HAP-1 (cell line): ENCODE measurements around the gene MMRN1.

Experiments used
- DNase-seq, 2 experiments: peaks; one replicate each; pipeline ENCODE4 v3.0.0-alpha.2; 2016 to 2020; ENCODE audit warnings: low spot score in 2 of 2
- H3K27me3 ChIP-seq: fragments of 250-450 bp; sonication (Bioruptor Pico); 2 replicates; pipeline ENCODE4 v1.5.1; 2020; ENCODE audit warnings: low read depth, mild to moderate bottlenecking, moderate library complexity
- H3K36me3 ChIP-seq: fragments of 250-450 bp; sonication (Bioruptor Pico); replicated peaks from 2 replicates; pipeline ENCODE4 v1.5.1; 2020; ENCODE audit warnings: mild to moderate bottlenecking
- H3K4me1 ChIP-seq: fragments of 250-450 bp; sonication (Bioruptor Pico); 2 replicates; pipeline ENCODE4 v1.5.1; 2020; ENCODE audit warnings: mild to moderate bottlenecking
- H3K4me3 ChIP-seq: fragments of 250-450 bp; sonication (Bioruptor Pico); 2 replicates; pipeline ENCODE4 v1.5.1; 2020; ENCODE audit warnings: mild to moderate bottlenecking, moderate library complexity
- H3K9me3 ChIP-seq: fragments of 250-450 bp; sonication (Bioruptor Pico); 2 replicates; pipeline ENCODE4 v1.5.1; 2020; ENCODE audit warnings: mild to moderate bottlenecking, moderate library complexity
- in situ Hi-C: fragments of 300-500 bp; cut with MboI; formaldehyde crosslinking; loops from 3 replicates; pipeline ENCODE4 v1.14.3; 2020; ENCODE audit warnings: low sequenced_read_pairs, inconsistent platforms, mixed read lengths

The MMRN1 gene

DNA sequence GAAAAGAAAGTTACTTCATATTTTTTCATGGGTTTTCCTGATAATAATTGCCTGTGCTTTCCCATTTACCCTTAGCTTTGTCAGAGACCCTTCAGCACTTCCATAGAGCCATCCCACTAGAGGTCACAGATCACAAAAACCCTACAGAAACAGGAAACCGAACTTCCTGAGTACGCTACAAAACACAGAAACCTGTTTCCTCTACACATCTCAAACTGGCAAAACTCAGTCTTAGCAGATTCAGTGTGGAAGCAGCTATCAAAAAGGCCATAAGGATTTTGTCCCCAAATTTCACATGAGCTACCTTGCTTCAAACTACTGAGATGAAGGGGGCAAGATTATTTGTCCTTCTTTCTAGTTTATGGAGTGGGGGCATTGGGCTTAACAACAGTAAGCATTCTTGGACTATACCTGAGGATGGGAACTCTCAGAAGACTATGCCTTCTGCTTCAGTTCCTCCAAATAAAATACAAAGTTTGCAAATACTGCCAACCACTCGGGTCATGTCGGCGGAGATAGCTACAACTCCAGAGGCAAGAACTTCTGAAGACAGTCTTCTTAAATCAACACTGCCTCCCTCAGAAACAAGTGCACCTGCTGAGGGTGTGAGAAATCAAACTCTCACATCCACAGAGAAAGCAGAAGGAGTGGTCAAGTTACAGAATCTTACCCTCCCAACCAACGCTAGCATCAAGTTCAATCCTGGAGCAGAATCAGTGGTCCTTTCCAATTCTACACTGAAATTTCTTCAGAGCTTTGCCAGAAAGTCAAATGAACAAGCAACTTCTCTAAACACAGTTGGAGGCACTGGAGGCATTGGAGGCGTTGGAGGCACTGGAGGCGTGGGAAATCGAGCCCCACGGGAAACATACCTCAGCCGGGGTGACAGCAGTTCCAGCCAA lies at the start of gene MMRN1:
Gene MMRN1 (plus strand): TSS at position 206 of the 902 bp plus-strand sequence. CDS start 118 bp downstream, at position 324.
- no peaks in the 10 kb centered on the region for H3K27me3 ChIP-seq
- H3K4me3 ChIP-seq, result no peak within 1 kb of the TSS
- peaks cover 3% of the 10 kb centered on the region for H3K4me1 ChIP-seq
- H3K9me3 ChIP-seq, result no peaks in the 10 kb centered on the region
- in situ Hi-C loops, result loop anchor here (25.0 kb wide), 1 partner anchor 408 kb away; no protein-coding TSS in a partner anchor
- DNase-seq, result no peak
- H3K36me3 ChIP-seq, result no peaks in the 10 kb centered on the region

DNA sequence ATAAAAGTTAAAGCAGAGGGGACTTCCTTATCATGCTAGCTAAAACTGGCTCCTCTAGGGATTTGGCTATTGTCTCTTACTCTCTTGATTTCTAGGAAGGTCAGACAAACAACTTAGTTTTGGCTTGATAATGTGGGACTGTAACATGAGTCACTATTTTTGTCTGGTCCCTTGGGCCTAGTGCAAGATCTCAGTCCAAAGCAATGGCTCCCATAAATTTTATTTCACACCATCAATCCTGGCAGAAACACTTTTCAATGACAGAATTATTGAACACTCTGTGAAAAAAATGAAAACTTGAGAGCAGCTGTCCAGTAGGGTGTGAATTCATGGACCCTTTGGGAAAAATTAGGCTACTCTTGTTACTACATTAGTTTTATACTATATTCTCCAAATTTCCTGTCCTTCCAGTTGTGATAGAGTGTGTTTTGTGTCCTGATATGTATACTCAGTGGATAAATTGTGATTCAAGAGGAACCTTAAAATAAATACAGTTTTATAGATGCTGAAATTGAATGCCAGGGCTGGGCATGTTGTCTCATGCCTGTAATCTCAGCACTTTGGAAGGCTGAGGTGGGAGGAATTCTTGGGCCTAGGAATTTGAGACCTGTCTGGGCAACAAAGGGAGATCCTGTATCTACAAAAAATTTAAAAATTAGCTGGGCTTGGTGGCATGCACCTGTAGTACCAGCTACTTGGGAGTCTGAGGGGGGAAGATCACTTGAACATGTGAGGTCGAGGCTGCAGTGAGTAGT lies 46.9 kb upstream of the MMRN1 start:
- in situ Hi-C loops, result no loop called here

DNA sequence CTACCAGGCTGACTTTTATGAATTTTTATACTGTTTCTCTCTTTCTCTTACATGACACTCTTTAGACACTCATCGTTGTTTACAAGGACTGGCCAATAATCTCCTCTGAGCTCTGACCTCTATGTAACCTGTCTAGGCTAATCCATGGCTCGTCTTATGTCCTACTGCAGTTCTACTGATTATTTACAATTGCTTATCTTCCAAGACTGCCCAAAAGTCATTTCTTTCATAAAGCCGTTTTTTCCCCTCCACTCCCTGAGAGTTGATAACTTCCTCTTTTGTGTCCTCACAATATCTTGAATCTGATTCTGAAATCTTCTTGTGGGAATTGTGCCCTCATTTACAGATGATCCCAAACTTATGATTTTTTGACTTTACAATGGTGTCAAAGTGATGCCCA lies 39.4 kb upstream of the MMRN1 start:
- no peak for DNase-seq
- Histone ChIP-seq H3K36me3 (no peaks in the 10 kb centered on the region), H3K27me3 (no peaks in the 10 kb centered on the region), H3K4me3 (no peak overlapping the region), H3K4me1 (no peaks in the 10 kb centered on the region), H3K9me3 (no peaks in the 10 kb centered on the region)
- in situ Hi-C loops, result no loop called here

More for the DNA sequence above, 46.9 kb upstream of the MMRN1 start:
- no peaks in the 10 kb centered on the region for H3K36me3 ChIP-seq
- no peaks in the 10 kb centered on the region for H3K4me1 ChIP-seq
- no peaks in the 10 kb centered on the region for H3K27me3 ChIP-seq
- DNase-seq, result no peak
- no peak overlapping the region for H3K4me3 ChIP-seq
- H3K9me3 ChIP-seq, result no peaks in the 10 kb centered on the region

DNA sequence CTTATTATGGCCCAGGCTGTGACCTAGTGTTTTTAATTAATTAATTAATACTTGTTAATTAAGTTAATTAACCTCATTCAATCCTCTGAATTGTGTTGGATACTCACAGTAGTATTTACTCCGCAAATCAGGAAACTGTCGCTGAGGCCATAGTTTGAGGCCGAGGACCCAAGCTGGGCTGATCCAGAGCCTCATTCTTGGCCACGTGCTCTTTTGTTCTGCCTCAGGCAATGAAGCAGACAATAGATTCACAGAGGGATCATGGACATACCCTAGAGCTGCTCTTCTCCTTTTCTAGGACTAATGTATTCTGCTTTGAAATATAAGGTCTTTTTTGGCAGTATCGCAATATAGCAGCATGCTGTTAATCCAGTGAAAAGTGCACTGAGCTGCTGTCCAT lies 33.7 kb upstream of the MMRN1 start:
- no peak for DNase-seq
- in situ Hi-C loops, result no loop called here
- Histone ChIP-seq H3K36me3 (no peaks in the 10 kb centered on the region), H3K27me3 (no peaks in the 10 kb centered on the region), H3K4me1 (no peaks in the 10 kb centered on the region), H3K4me3 (no peak overlapping the region), H3K9me3 (no peaks in the 10 kb centered on the region)

GRCh38 chr4:89863533-89863932 lies 31.1 kb upstream of the MMRN1 start:
- in situ Hi-C loops, result no loop called here
- H3K4me1 ChIP-seq, result no peaks in the 10 kb centered on the region
- H3K9me3 ChIP-seq, result no peaks in the 10 kb centered on the region
- H3K4me3 ChIP-seq, result no peak overlapping the region
- H3K36me3 ChIP-seq, result no peaks in the 10 kb centered on the region
- no peak for DNase-seq
- no peaks in the 10 kb centered on the region for H3K27me3 ChIP-seq

GRCh38 chr4:89868276-89868675 lies 26.4 kb upstream of the MMRN1 start:
- no peak for DNase-seq
- H3K4me1 ChIP-seq, result no peaks in the 10 kb centered on the region
- no peak overlapping the region for H3K4me3 ChIP-seq
- H3K36me3 ChIP-seq, result no peaks in the 10 kb centered on the region
- H3K9me3 ChIP-seq, result no peaks in the 10 kb centered on the region
- H3K27me3 ChIP-seq, result no peaks in the 10 kb centered on the region
- in situ Hi-C loops, result no loop called here

DNA sequence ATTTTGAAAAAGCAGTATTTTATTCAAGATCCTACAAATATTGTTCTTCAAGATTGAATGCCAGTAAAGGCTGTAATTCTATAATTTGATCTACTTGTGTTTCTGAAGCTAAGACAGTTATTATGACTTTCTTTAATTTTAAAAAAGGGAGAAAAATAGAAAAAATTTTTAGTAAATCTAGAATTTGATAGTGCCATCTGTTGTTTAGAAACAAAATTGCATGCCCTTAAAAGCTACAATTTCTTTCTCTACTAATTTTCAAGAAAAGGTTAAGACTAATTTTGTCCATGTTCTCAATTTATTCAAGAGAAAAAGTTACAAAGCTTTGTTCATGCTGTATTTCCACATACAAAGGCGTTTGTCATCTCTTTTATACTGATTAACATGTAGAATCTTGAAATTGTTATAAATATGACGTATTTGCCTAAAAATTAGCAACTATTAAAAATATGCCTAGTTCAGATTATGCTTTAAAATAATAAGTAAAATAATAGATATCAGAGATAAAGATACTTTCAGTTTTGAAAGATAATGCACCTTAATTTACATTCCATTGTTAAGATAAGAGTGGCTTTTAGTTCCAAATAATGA lies 25.6 kb upstream of the MMRN1 start:
- no peak overlapping the region for H3K4me3 ChIP-seq
- H3K27me3 ChIP-seq, result no peaks in the 10 kb centered on the region
- H3K36me3 ChIP-seq, result no peaks in the 10 kb centered on the region
- H3K4me1 ChIP-seq, result no peaks in the 10 kb centered on the region
- H3K9me3 ChIP-seq, result no peaks in the 10 kb centered on the region
- in situ Hi-C loops, result no loop called here
- peak in 1 of 2 experiments; percentile 24 for DNase-seq

- Histone ChIP-seq H3K27me3 (no peaks in the 10 kb centered on the region), H3K4me3 (no peak overlapping the region), H3K4me1 (no peaks in the 10 kb centered on the region), H3K9me3 (no peaks in the 10 kb centered on the region), H3K36me3 (no peaks in the 10 kb centered on the region)
- in situ Hi-C loops, result no loop called here
- no peak for DNase-seq
Observed at GRCh38 chr4:89871211-89871610, 23.4 kb upstream of the MMRN1 start.

DNA sequence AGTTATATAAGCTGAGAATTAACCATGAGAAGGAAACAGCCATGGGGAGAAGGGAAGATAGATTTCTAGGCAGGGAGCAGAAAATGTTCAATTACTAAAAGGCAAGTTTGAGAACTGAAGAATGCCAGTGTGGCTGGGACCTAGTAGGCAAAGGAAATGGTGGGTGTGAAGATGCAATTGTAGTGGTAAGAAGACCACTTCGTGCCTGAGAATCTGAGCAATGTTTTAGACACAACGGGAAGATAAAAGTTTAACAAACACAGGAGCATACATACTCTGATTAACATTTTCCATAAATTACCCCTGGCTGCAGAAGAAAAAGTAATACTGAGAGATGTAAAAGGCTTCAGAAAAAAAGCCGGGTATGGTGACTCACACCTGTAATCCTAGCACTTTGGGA lies 18.1 kb upstream of the MMRN1 start:
- in situ Hi-C loops, result loop anchor here (25.0 kb wide), 1 partner anchor 389 kb away; no protein-coding TSS in a partner anchor

DNA sequence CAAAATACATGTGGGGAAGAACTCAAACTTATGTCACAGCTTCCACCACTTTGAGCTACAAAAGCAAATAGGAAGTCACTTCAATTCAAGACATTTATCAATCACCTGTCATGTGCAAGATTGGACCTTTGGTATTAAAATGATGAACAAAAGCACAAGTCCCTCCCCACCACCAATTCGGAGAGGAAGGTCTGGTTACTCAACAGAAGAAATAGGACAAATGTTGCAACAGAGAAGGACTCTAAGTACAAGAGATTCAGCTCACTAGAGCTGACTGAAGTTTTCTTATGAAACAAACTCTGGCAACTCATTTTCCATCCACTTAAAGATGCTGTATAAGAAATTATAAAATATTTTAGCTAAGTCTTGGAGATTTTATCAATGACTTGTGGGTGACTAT lies 16.0 kb upstream of the MMRN1 start:
- no peak for DNase-seq
- no peaks in the 10 kb centered on the region for H3K9me3 ChIP-seq
- H3K36me3 ChIP-seq, result no peaks in the 10 kb centered on the region
- in situ Hi-C loops, result loop anchor here (25.0 kb wide), 1 partner anchor 391 kb away; no protein-coding TSS in a partner anchor
- no peaks in the 10 kb centered on the region for H3K27me3 ChIP-seq
- H3K4me3 ChIP-seq, result no peak overlapping the region
- H3K4me1 ChIP-seq, result no peaks in the 10 kb centered on the region

More for the DNA sequence above, 18.1 kb upstream of the MMRN1 start:
- Histone ChIP-seq H3K4me3 (no peak overlapping the region), H3K36me3 (no peaks in the 10 kb centered on the region), H3K4me1 (no peaks in the 10 kb centered on the region), H3K27me3 (no peaks in the 10 kb centered on the region), H3K9me3 (no peaks in the 10 kb centered on the region)
- no peak for DNase-seq

- in situ Hi-C loops, result loop anchor here (25.0 kb wide), 1 partner anchor 392 kb away; no protein-coding TSS in a partner anchor
- no peak for DNase-seq
- Histone ChIP-seq H3K4me1 (no peaks in the 10 kb centered on the region), H3K9me3 (no peaks in the 10 kb centered on the region), H3K4me3 (no peak overlapping the region), H3K27me3 (no peaks in the 10 kb centered on the region), H3K36me3 (no peaks in the 10 kb centered on the region)
Observed at GRCh38 chr4:89879215-89879614, 15.4 kb upstream of the MMRN1 start.

GRCh38 chr4:89889289-89889688 lies 5.4 kb upstream of the MMRN1 start:
- H3K4me3 ChIP-seq, result no peak overlapping the region
- in situ Hi-C loops, result loop anchor here (25.0 kb wide), 1 partner anchor 402 kb away; no protein-coding TSS in a partner anchor
- DNase-seq, result no peak
- H3K4me1 ChIP-seq, result no peaks in the 10 kb centered on the region
- H3K9me3 ChIP-seq, result no peaks in the 10 kb centered on the region
- H3K36me3 ChIP-seq, result no peaks in the 10 kb centered on the region
- H3K27me3 ChIP-seq, result no peaks in the 10 kb centered on the region

GRCh38 chr4:89897867-89898266 lies 3.2 kb downstream of the MMRN1 start:
- Histone ChIP-seq H3K36me3 (no peaks in the 10 kb centered on the region), H3K27me3 (no peaks in the 10 kb centered on the region), H3K4me1 (peaks cover 3% of the 10 kb centered on the region), H3K9me3 (no peaks in the 10 kb centered on the region), H3K4me3 (no peak overlapping the region)
- in situ Hi-C loops, result loop anchor here (25.0 kb wide), 1 partner anchor 411 kb away; no protein-coding TSS in a partner anchor
- no peak for DNase-seq
